ENCODE data around the gene DHRS1. TPM values are rescaled to one million over a fixed set of nuclear protein-coding genes. Genes with fewer than 3 reads are reported as not detected.
A peak's percentile ranks its signal among the peaks of the same experiment; 100 is the strongest.

DHRS1 gene
- total RNA-seq, 1 donor from 2014 or later = 84.2 TPM

- Histone ChIP-seq H3K27me3 (no peaks in the 10 kb centered on the region), H3K4me1 (peaks cover 62% of the 10 kb centered on the region), H3K9me3 (no peaks in the 10 kb centered on the region), H3K36me3 (no peaks in the 10 kb centered on the region), H3K27ac (peak overlapping the region; percentile 87), H3K4me3 (no peak overlapping the region)
- no peak for DNase-seq (ENCODE audit: extremely low spot score in 2 of 2)
- intact Hi-C loops (cut with DNase I) = no loop called here
- TF ChIP-seq POLR2AphosphoS5 (IDR thresholded peaks at IDR 0.05; ENCODE audit: insufficient read depth in 1 of 2, low read depth in 1 of 2) = no peak
- no peak for TF ChIP-seq POLR2A (IDR thresholded peaks at IDR 0.05)
- no peak for TF ChIP-seq CTCF (IDR thresholded peaks at IDR 0.05)
These were observed 15.7 kb upstream of the DHRS1 start for GRCh38 chr14:24315243-24315806.

- Histone ChIP-seq H3K27me3 (no peaks in the 10 kb centered on the region), H3K4me3 (no peak overlapping the region), H3K4me1 (peaks cover 69% of the 10 kb centered on the region), H3K36me3 (no peaks in the 10 kb centered on the region), H3K9me3 (no peaks in the 10 kb centered on the region), H3K27ac (peak overlapping the region; percentile 87)
- no peak for DNase-seq (ENCODE audit: extremely low spot score in 2 of 2)
- intact Hi-C loops (cut with DNase I) = no loop called here
- TF ChIP-seq POLR2AphosphoS5 (IDR thresholded peaks at IDR 0.05; ENCODE audit: insufficient read depth in 1 of 2, low read depth in 1 of 2) (peak; percentile 16), POLR2A (IDR thresholded peaks at IDR 0.05) (no peak), CTCF (IDR thresholded peaks at IDR 0.05) (no peak)
These were observed 15.0 kb upstream of the DHRS1 start for GRCh38 chr14:24314377-24315193.

- intact Hi-C loops (cut with DNase I) = no loop called here
These were observed 14.3 kb upstream of the DHRS1 start for GRCh38 chr14:24313913-24314312.

GRCh38 chr14:24312736-24313507 is 13.3 kb upstream of the DHRS1 start:
- Histone ChIP-seq H3K4me3 (peak overlapping the region in 1 of 2 donors; percentile 58), H3K4me1 (peaks cover 86% of the 10 kb centered on the region), H3K36me3 (no peaks in the 10 kb centered on the region), H3K27me3 (no peaks in the 10 kb centered on the region), H3K9me3 (no peaks in the 10 kb centered on the region), H3K27ac (peak overlapping the region; percentile 87)
- DNase-seq (ENCODE audit: extremely low spot score in 2 of 2) = no peak
- no peak for TF ChIP-seq POLR2A (IDR thresholded peaks at IDR 0.05)
- TF ChIP-seq POLR2AphosphoS5 (IDR thresholded peaks at IDR 0.05; ENCODE audit: insufficient read depth in 1 of 2, low read depth in 1 of 2) = no peak
- TF ChIP-seq CTCF (IDR thresholded peaks at IDR 0.05) = no peak
- intact Hi-C loops (cut with DNase I) = no loop called here

More at GRCh38 chr14:24313913-24314312, 14.3 kb upstream of the DHRS1 start:
- H3K9me3 ChIP-seq = no peaks in the 10 kb centered on the region
- no peaks in the 10 kb centered on the region for H3K27me3 ChIP-seq
- peaks cover 76% of the 10 kb centered on the region for H3K4me1 ChIP-seq
- no peak for TF ChIP-seq POLR2A (IDR thresholded peaks at IDR 0.05)
- no peak for TF ChIP-seq CTCF (IDR thresholded peaks at IDR 0.05)
- TF ChIP-seq POLR2AphosphoS5 (IDR thresholded peaks at IDR 0.05; ENCODE audit: insufficient read depth in 1 of 2, low read depth in 1 of 2) = no peak
- DNase-seq (ENCODE audit: extremely low spot score in 2 of 2) = no peak
- H3K27ac ChIP-seq = peak overlapping the region; percentile 87
- no peaks in the 10 kb centered on the region for H3K36me3 ChIP-seq
- no peak overlapping the region for H3K4me3 ChIP-seq

All from vagina (tissue), 2 donors.